CD4-positive, alpha-beta memory T cell (primary cell): ENCODE measurements around the gene CD34. TPM values are rescaled to one million over a fixed set of nuclear protein-coding genes. Genes with fewer than 3 reads are reported as not detected.
"Not testable (repeated sequence)": the region's sequence is repeated elsewhere in the genome, so short reads cannot be mapped to it uniquely, and the experiment has no call there.

Experiments used
- CTCF ChIA-PET: fragments of 350-600 bp; sonication (Branson Sonifier 250); formaldehyde crosslinking; loops from one replicate; lab custom pipeline; 2021; ENCODE audit warnings: inconsistent platforms; ENCODE audit not compliant: partially characterized antibody; lab: Charles Lee
- POLR2A ChIA-PET: fragments of 350-600 bp; sonication (Branson Sonifier 250); formaldehyde crosslinking; loops from one replicate; lab custom pipeline; 2021; ENCODE audit not compliant: partially characterized antibody; lab: Charles Lee
- DNase-seq, 5 donors: peaks; one replicate each; pipeline versions ENCODE4 v3.0.0 to v3.0.0-alpha.2; 2020 to 2022; ENCODE audit warnings: mixed read lengths in 1 of 5
- H3K27ac ChIP-seq: one replicate; pipeline ENCODE4 v1.7.0; 2013; ENCODE audit warnings: low read depth, low read length
- H3K27me3 ChIP-seq: 2 replicates; pipeline ENCODE4 v1.7.0; 2013; ENCODE audit warnings: mild to moderate bottlenecking, low read length, moderate library complexity; ENCODE audit not compliant: insufficient read depth
- H3K36me3 ChIP-seq: 2 replicates; pipeline ENCODE4 v1.7.0; 2013; ENCODE audit warnings: mild to moderate bottlenecking, low read length, moderate library complexity; ENCODE audit not compliant: insufficient read depth
- H3K4me1 ChIP-seq: 2 replicates; pipeline ENCODE4 v1.7.0; 2013; ENCODE audit warnings: mild to moderate bottlenecking, low read length, moderate library complexity; ENCODE audit not compliant: insufficient read depth
- H3K4me3 ChIP-seq, 2 donors: one replicate each; pipeline ENCODE4 v1.7.0; 2013; ENCODE audit warnings: low read length in 2 of 2, mild to moderate bottlenecking in 1 of 2
- H3K9me3 ChIP-seq, 2 donors: one replicate each; pipeline ENCODE4 v1.7.0; 2013; ENCODE audit warnings: low read length in 2 of 2, control low read depth in 1 of 2; ENCODE audit not compliant: control insufficient read depth in 1 of 2
- H3K27ac Mint-ChIP-seq, 7 donors: one replicate each; pipeline ENCODE4 v1.8.0; 2020 to 2021; ENCODE audit warnings: mixed read lengths in 7 of 7, mild to moderate bottlenecking in 6 of 7, inconsistent platforms in 3 of 7, moderate library complexity in 3 of 7
- H3K27me3 Mint-ChIP-seq, 2 donors: one replicate each; pipeline ENCODE4 v1.8.0; 2020 to 2021; ENCODE audit warnings: mixed read lengths in 2 of 2
- H3K36me3 Mint-ChIP-seq, 2 donors: one replicate each; pipeline ENCODE4 v1.8.0; 2020 to 2021; ENCODE audit warnings: mixed read lengths in 2 of 2, inconsistent platforms in 1 of 2, mild to moderate bottlenecking in 1 of 2
- H3K4me1 Mint-ChIP-seq, 4 donors: one replicate each; pipeline ENCODE4 v1.8.0; 2020 to 2021; ENCODE audit warnings: mixed read lengths in 4 of 4, mild to moderate bottlenecking in 1 of 4
- H3K4me3 Mint-ChIP-seq, 8 donors: one replicate each; pipeline ENCODE4 v1.8.0; 2020 to 2021; ENCODE audit warnings: mixed read lengths in 8 of 8, mild to moderate bottlenecking in 7 of 8, moderate library complexity in 6 of 8, inconsistent platforms in 3 of 8
- H3K9me3 Mint-ChIP-seq, 8 donors: one replicate each; pipeline ENCODE4 v1.8.0; 2020 to 2021; ENCODE audit warnings: mixed read lengths in 8 of 8, mild to moderate bottlenecking in 5 of 8, inconsistent platforms in 3 of 8, moderate library complexity in 1 of 8
- intact Hi-C: fragments of 100-400 bp; cut with micrococcal nuclease; formaldehyde crosslinking; loops from one replicate; pipeline ENCODE4 v1.15.1; 2023
- polyA plus RNA-seq, 2 donors: library from polyadenylated mRNA; unstranded; fragments of 300-500 nt; fragmentation: Illumina TruSeq; gene quantifications; one replicate each; pipeline ENCODE4 v1.2.3, GENCODE V29; 2021
- total RNA-seq, 2 experiments: library from RNA; stranded (reverse); gene quantifications; one replicate each; pipeline ENCODE4 v1.2.3, GENCODE V29; 2021

CD34 gene
- total and polyA plus RNA-seq, 4 experiments from 2014 or later = 0.03 TPM; not detected in 3

GRCh38 chr1:207878939-207879338, 32.0 kb downstream of the CD34 start:
- peaks cover 0 to 2% (median 0%) of the 10 kb centered on the region in 8 donors for H3K9me3 Mint-ChIP-seq
- POLR2A ChIA-PET = interaction anchor here (0.6 kb wide), 1 partner anchor 10 kb away, joined by 4 read pairs; no protein-coding TSS in a partner anchor

GRCh38 chr1:207877914-207878313, 33.0 kb downstream of the CD34 start:
- H3K36me3 Mint-ChIP-seq, POLR2A ChIA-PET, H3K9me3 ChIP-seq, intact Hi-C loops, H3K27ac Mint-ChIP-seq, DNase-seq, H3K4me3 ChIP-seq, H3K4me3 Mint-ChIP-seq, H3K27me3 ChIP-seq, H3K27me3 Mint-ChIP-seq, H3K9me3 Mint-ChIP-seq, H3K36me3 ChIP-seq, H3K27ac ChIP-seq: not testable (repeated sequence)
- peaks cover 33 to 55% (median 42%) of the 10 kb centered on the region in 4 donors for H3K4me1 Mint-ChIP-seq
- H3K4me1 ChIP-seq = peaks cover 40% of the 10 kb centered on the region
- CTCF ChIA-PET = interaction anchor here (1.5 kb wide), 1 partner anchor 8 kb away, joined by 6 read pairs; no protein-coding TSS in a partner anchor

More at GRCh38 chr1:207878939-207879338, 32.0 kb downstream of the CD34 start:
- Histone ChIP-seq H3K4me1 (peaks cover 36% of the 10 kb centered on the region), H3K9me3 (no peaks in the 10 kb centered on the region), H3K27me3 (no peaks in the 10 kb centered on the region), H3K4me3 (no peak overlapping the region), H3K36me3 (no peaks in the 10 kb centered on the region), H3K27ac (no peak overlapping the region)
- H3K4me3 Mint-ChIP-seq = no peak overlapping the region
- CTCF ChIA-PET = interaction anchor here (1.5 kb wide), 1 partner anchor 9 kb away, joined by 6 read pairs; no protein-coding TSS in a partner anchor
- no peak for DNase-seq
- H3K27ac Mint-ChIP-seq = no peak overlapping the region
- H3K4me1 Mint-ChIP-seq = peaks cover 31 to 55% (median 41%) of the 10 kb centered on the region in 4 donors
- no peaks in the 10 kb centered on the region for H3K27me3 Mint-ChIP-seq
- no peaks in the 10 kb centered on the region for H3K36me3 Mint-ChIP-seq
- intact Hi-C loops = no loop called here

GRCh38 chr1:207876131-207876530, 34.8 kb downstream of the CD34 start:
- Histone ChIP-seq H3K27ac (no peak overlapping the region), H3K9me3 (no peaks in the 10 kb centered on the region), H3K36me3 (no peaks in the 10 kb centered on the region), H3K4me3 (no peak overlapping the region), H3K27me3 (no peaks in the 10 kb centered on the region), H3K4me1 (peaks cover 45% of the 10 kb centered on the region)
- Mint-ChIP-seq H3K27me3 (no peaks in the 10 kb centered on the region), H3K27ac (peak overlapping the region in 2 of 7 donors; percentile 18 to 65), H3K36me3 (no peaks in the 10 kb centered on the region), H3K9me3 (no peaks in the 10 kb centered on the region), H3K4me1 (peaks cover 40 to 59% (median 47%) of the 10 kb centered on the region in 4 donors), H3K4me3 (peak overlapping the region in 1 of 8 donors; percentile 59)
- intact Hi-C loops = no loop called here
- POLR2A ChIA-PET = interaction anchor here (1.6 to 11.1 kb wide), 3 partner anchors 8 to 38 kb away, joined by 3 to 157 read pairs (median 3); no protein-coding TSS in a partner anchor
- CTCF ChIA-PET = interaction anchor here (1.1 to 19.5 kb wide), 7 partner anchors 9 to 1947 kb away, joined by 3 to 494 read pairs (median 8); no protein-coding TSS in a partner anchor
- DNase-seq = no peak

GRCh38 chr1:207875532-207875931, 35.4 kb downstream of the CD34 start:
- intact Hi-C loops = no loop called here
- ChIA-PET CTCF (interaction anchor here (1.1 to 19.5 kb wide), 6 partner anchors 9 to 88 kb away, joined by 3 to 494 read pairs (median 11); no protein-coding TSS in a partner anchor), POLR2A (interaction anchor here (1.1 to 11.1 kb wide), 6 partner anchors 9 to 88 kb away, joined by 3 to 157 read pairs (median 4); no protein-coding TSS in a partner anchor)
- Histone ChIP-seq H3K4me3 (no peak overlapping the region), H3K27ac (no peak overlapping the region), H3K4me1 (peaks cover 51% of the 10 kb centered on the region), H3K36me3 (no peaks in the 10 kb centered on the region), H3K9me3 (no peaks in the 10 kb centered on the region), H3K27me3 (no peaks in the 10 kb centered on the region)
- Mint-ChIP-seq H3K4me1 (peaks cover 46 to 65% (median 53%) of the 10 kb centered on the region in 4 donors), H3K4me3 (peak overlapping the region in 2 of 8 donors; percentile 12 to 26), H3K9me3 (no peaks in the 10 kb centered on the region), H3K36me3 (no peaks in the 10 kb centered on the region), H3K27ac (peak overlapping the region in 5 of 7 donors; percentile 6 to 74 (median 65)), H3K27me3 (no peaks in the 10 kb centered on the region)
- DNase-seq = no peak

- Mint-ChIP-seq H3K27ac (peak overlapping the region; percentile 59 to 93 (median 90)), H3K9me3 (no peaks in the 10 kb centered on the region), H3K36me3 (peaks cover 0 to 9% of the 10 kb centered on the region in 2 donors), H3K27me3 (no peaks in the 10 kb centered on the region), H3K4me3 (peak overlapping the region; percentile 50 to 85 (median 79)), H3K4me1 (peaks cover 58 to 78% (median 66%) of the 10 kb centered on the region in 4 donors)
- CTCF ChIA-PET = interaction anchor here (0.5 to 19.5 kb wide), 10 partner anchors 8 to 1751 kb away, joined by 3 to 494 read pairs (median 10); no protein-coding TSS in a partner anchor
- Histone ChIP-seq H3K36me3 (no peaks in the 10 kb centered on the region), H3K27ac (peak overlapping the region; percentile 38), H3K4me1 (peaks cover 65% of the 10 kb centered on the region), H3K9me3 (no peaks in the 10 kb centered on the region), H3K4me3 (peak overlapping the region; percentile 4 to 17), H3K27me3 (no peaks in the 10 kb centered on the region)
- intact Hi-C loops = loop anchor here (1.0 kb wide), 2 partner anchors 10 to 47 kb away; no protein-coding TSS in a partner anchor
- POLR2A ChIA-PET = interaction anchor here (0.9 to 11.1 kb wide), 8 partner anchors 11 to 90 kb away, joined by 3 to 157 read pairs (median 10); no protein-coding TSS in a partner anchor
- DNase-seq = peak; percentile 31 to 68 (median 35)
These were observed 37.7 kb downstream of the CD34 start for GRCh38 chr1:207873055-207873890.

- CTCF ChIA-PET = interaction anchor here (0.8 to 19.5 kb wide), 9 partner anchors 8 to 90 kb away, joined by 3 to 494 read pairs (median 10); no protein-coding TSS in a partner anchor
- DNase-seq = no peak
- Mint-ChIP-seq H3K36me3 (peaks cover 0 to 14% of the 10 kb centered on the region in 2 donors), H3K27ac (peak overlapping the region; percentile 59 to 93 (median 90)), H3K27me3 (no peaks in the 10 kb centered on the region), H3K4me3 (peak overlapping the region; percentile 50 to 85 (median 79)), H3K4me1 (peaks cover 56 to 85% (median 68%) of the 10 kb centered on the region in 4 donors), H3K9me3 (no peaks in the 10 kb centered on the region)
- H3K4me1 ChIP-seq = peaks cover 69% of the 10 kb centered on the region
- H3K27me3 ChIP-seq = no peaks in the 10 kb centered on the region
- intact Hi-C loops = loop anchor here (1.0 kb wide), 2 partner anchors 11 to 46 kb away; no protein-coding TSS in a partner anchor
- no peaks in the 10 kb centered on the region for H3K9me3 ChIP-seq
- POLR2A ChIA-PET = interaction anchor here (0.9 to 11.1 kb wide), 7 partner anchors 9 to 91 kb away, joined by 3 to 157 read pairs (median 12); no protein-coding TSS in a partner anchor
- no peaks in the 10 kb centered on the region for H3K36me3 ChIP-seq
- H3K4me3 ChIP-seq = no peak overlapping the region
- H3K27ac ChIP-seq = peak overlapping the region; percentile 38
These were observed 38.3 kb downstream of the CD34 start for GRCh38 chr1:207872621-207873020.
